Measurements from ENCODE around the gene OS9.

Gene OS9

DNA sequence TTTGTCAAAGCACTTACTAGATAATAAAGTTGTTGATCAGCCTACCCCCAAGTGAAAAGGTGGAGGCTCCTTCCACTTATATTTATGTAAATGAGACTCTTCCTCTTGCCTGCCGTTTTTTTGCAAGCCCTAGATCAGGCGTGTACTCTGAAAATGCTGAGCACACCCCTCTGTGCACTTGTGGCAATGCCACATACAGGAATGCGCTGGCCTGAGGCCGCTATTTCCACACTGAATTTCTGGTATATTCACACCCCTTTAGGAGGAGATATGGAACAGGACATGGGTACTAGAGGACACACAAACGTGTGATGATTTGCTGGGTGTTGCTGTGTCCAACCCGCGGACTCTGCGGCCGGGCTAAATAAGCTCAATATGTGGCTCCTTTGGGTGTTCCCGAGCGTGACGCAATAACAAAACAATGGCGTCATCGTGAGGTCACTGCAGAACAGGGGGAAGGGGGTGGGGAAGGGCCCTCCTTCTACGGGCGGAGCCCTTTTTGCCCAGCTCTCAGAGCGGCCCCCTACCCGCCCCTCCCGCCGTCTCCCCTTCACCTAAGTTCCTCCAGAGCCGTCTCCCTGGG, 50.4 kb downstream of the OS9 start:
- TF ChIP-seq ZNF274 (IDR thresholded peaks at IDR 0.05; ENCODE audit: low read depth, low read length) = no peak
- peak overlapping the region; percentile 74 for H3K4me3 ChIP-seq (ENCODE audit: low read length)

DNA sequence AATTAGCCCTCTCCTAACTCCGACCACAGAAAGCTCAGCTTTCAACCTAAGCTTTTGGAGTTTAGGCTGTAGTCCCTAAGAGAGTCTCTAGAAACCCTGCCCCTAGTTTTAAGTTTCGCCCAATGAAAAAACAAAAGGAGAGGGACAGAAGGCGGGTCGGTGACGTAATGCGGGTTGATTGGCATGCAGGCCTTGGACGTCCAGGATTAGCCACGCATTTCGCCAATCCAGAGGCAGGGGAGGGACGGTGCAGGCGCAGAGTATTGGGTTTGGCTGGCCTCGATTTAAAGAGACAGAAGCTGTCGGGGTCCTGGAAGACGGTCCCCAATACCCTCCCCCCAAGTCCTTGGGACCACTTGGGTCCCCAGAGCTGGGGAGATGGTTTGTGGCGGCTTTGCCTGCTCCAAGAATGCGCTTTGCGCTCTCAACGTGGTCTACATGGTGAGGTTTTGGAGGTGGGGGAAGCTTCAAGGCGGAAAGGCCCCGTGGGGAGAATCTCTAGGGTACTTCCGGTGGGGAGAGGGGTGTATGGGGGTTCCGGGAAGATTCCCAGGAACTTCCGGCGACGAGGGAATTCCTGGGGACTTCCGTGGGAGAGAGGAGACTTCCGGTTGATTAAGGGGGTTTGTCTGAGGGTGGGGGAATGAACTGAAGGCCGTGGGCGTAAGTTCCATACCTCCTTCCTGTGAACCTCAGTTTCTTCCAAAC, 51.0 kb downstream of the OS9 start, which contains the start of gene TSPAN31:
Gene TSPAN31, plus strand, starts transcription at position 263 of the 708 bp plus-strand sequence. Its CDS starts 116 bp downstream, at position 379.
- peak within 1 kb of the TSS; percentile 74 for H3K4me3 ChIP-seq (ENCODE audit: low read length)
- no peak for TF ChIP-seq ZNF274 (IDR thresholded peaks at IDR 0.05; ENCODE audit: low read depth, low read length)

DNA sequence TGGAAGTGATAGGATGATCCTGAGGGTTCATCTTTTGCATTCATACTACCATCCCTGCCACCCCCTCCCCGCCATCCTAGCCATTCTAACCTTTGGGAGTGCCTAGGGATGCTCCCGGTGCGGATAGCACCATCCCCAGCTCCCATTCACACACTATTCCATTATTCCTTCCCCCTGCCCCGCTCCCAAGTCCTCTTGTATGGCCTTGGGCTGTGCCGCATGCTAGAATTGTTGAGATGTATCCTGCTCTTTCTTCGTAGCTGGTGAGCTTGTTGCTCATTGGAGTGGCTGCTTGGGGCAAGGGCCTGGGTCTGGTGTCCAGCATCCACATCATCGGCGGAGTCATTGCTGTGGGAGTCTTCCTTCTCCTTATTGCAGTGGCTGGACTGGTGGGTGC, 51.6 kb downstream of the OS9 start:
- peak overlapping the region; percentile 74 for H3K4me3 ChIP-seq (ENCODE audit: low read length)
- no peak for TF ChIP-seq ZNF274 (IDR thresholded peaks at IDR 0.05; ENCODE audit: low read depth, low read length)

DNA sequence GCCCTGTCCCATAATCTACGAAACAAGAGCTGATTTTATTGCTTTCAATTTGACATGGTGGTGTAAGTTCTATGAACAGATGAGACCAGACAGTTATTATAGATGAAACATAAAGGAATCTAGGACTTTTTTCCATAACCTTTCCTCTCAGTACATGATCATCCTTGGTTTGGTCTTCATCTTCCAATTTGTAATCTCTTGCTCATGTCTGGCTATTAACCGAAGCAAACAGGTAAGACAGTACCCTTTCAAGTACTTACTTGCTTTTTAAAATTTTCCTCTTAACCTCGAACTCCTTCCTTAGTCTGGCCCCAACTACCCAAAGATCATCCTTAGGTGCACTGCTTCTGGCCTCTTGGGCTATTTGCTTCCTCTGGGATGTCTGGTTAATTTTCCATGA, 52.1 kb downstream of the OS9 start:
- TF ChIP-seq ZNF274 (IDR thresholded peaks at IDR 0.05; ENCODE audit: low read depth, low read length) = no peak
- peak overlapping the region; percentile 74; the same call in 1 of the 2 replicates for H3K4me3 ChIP-seq (ENCODE audit: low read length)

DNA sequence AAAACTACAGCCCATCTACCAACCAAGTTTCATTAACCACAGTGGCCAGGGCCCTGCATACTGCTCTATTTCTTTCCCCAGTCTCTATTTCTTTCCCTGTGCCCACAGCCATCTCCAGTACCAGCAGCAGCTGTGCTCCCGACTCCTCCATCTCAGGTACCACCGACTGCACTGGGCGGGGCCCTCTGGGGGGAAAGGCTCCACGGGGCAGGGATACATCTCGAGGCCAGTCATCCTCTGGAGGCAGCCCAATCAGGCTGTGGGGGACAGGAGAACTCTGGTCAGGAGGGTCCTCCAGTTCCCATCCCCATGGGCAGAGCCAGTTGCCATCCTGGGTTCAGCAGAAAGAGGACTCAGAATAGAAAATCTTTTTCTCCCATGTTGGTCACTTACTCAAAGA, 55.1 kb downstream of the OS9 start:
- no peak overlapping the region for H3K4me3 ChIP-seq (ENCODE audit: low read length)
- no peak for TF ChIP-seq ZNF274 (IDR thresholded peaks at IDR 0.05; ENCODE audit: low read depth, low read length)

DNA sequence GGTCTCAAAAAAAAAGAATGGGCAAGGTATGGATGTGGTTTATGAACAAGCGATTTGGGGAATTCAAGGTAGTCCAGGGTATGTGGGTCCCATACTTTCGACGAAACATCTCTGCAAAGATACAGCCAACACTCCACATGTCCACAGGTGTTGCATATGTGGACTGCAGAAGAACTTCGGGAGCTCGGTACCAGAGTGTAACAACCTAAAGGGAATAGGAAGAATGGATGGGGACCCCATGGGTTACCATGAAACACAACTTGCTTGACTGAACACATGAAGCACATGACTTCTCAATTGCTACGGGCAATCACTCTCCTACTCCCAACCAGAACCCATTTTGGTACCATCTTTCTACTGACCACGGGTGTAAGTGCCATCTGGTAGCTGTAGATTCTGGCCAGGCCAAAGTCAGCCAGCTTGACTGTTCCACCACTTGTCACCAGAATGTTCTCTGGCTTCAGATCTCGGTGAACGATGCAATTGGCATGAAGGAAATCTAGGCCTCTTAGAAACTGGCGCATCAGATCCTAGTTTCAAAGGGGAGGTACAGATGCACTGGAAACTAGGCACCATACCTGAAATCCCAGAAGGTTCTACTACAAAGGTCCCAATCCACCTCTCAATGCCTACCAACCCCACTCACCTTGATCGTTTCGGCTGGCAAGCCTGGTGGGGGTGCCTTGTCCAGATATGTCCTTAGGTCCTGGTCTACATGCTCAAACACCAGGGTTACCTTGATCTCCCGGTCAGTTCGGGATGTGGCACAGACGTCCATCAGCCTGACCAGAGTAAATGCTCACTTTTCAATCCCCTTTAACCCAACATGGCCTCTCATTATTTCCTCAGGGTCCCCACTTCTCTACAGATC, 56.9 kb downstream of the OS9 start:
- no peak for TF ChIP-seq ZNF274 (IDR thresholded peaks at IDR 0.05; ENCODE audit: low read depth, low read length)
- peak overlapping the region; percentile 86 for H3K4me3 ChIP-seq (ENCODE audit: low read length)

DNA sequence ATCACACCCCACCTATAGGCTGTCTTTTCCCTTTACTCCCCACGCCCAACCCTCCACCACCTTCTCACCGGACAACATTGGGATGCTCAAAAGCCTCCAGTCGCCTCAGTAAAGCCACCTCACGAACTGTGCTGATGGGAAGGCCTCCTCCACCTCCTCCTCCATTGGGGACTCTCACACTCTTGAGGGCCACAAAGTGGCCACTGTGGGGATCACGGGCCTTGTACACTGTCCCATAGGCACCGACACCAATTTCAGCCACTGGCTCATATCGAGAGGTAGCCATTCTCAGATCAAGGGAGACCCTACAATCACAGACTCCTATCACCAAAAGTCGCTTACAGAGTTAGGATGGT, 57.5 kb downstream of the OS9 start:
- no peak for TF ChIP-seq ZNF274 (IDR thresholded peaks at IDR 0.05; ENCODE audit: low read depth, low read length)
- peak overlapping the region; percentile 86 for H3K4me3 ChIP-seq (ENCODE audit: low read length)

DNA sequence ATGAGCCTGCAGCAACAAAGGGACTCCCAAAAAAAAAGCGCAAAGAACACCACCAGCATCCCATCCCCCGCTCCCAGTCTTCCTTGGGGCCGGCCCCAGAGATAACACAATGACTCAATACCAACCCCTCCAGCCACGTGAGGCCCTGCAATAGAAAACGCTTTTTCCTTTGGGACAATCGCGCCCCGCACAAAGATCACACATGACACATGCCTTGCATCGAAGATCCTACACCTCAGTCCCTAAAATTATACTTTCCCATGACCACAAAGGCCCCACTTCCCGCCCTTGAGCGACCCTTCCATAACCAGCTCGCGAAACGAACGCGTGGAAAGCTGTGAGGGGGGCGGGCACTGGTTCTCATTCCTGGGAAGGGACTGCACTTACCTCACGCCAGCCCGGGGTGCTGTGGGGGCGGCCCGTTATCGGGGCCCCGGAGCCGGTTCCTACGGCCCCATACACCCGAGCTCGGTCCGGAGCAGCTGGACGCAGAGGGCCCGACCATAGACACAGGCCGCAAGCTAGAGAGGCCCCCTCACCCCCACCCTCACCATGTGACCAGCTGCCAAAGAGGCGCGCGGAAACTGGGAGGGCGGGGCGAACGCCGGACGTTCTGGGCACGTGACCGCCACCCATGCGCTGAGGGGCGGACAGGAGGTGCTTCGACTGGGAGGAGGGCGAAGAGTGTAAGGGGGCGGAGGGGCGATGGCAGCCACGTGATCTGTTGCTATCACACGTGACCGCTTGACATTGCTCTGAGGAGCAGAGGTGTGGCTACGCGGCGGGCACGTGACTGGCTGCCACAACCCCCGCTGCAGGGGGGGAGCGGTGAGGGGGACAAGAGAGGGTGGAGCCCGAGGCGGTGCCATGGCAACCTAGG, 58.1 kb downstream of the OS9 start, which contains the start of gene CDK4:
Gene CDK4, minus strand, starts transcription at position 523 of the 880 bp plus-strand sequence. CDS start 593 bp downstream, outside the sequence.
- peak within 1 kb of the TSS; percentile 86 for H3K4me3 ChIP-seq (ENCODE audit: low read length)
- TF ChIP-seq ZNF274 (IDR thresholded peaks at IDR 0.05; ENCODE audit: low read depth, low read length) = no peak

DNA sequence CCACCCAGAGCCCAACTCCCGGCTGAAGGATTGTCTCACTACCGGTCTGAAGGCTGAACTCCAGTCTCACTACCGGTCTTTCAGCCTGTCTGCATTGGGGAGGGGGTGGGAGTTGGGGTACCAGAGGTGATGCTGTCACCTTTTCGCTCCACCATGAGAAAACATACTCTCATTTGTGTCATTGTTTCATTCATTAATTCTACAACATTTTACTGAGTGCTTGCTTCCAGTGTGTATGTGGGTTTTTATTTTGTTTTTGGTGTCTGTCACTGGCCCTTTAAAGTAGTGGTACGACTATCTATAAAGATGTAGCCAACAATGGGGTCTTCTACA, 58.7 kb downstream of the OS9 start:
- H3K4me3 ChIP-seq (ENCODE audit: low read length) = no peak overlapping the region; the same call in 1 of the 2 replicates
- no peak for TF ChIP-seq ZNF274 (IDR thresholded peaks at IDR 0.05; ENCODE audit: low read depth, low read length)

DNA sequence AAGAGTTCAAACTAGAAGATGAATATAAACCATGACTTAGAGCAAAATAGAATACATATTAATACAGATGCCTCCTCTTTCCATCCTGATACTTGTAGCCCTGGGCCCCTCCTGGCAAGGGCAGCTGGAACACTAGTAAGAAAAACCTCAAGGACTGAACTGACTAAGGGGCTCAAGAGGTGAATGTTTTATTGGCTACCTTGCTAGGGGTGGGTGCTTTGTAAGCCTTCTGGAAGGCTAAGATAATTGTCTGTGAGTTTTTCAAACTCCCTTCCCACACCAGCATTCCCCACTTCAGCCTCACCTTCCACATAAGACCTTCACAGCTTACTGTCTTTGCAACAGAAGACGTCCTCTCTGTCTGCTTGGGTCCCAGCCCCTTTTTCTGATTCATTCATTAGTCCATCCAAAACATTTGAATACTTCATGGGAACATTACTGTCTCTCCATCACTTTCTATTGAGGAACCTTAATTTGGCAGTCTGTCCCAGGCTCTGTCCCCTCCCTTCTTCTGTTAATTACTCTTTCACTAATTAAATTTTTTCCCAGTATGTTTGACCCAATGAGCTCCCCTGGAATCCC, 59.9 kb downstream of the OS9 start:
- H3K4me3 ChIP-seq (ENCODE audit: low read length) = no peak overlapping the region
- TF ChIP-seq ZNF274 (IDR thresholded peaks at IDR 0.05; ENCODE audit: low read depth, low read length) = no peak

DNA sequence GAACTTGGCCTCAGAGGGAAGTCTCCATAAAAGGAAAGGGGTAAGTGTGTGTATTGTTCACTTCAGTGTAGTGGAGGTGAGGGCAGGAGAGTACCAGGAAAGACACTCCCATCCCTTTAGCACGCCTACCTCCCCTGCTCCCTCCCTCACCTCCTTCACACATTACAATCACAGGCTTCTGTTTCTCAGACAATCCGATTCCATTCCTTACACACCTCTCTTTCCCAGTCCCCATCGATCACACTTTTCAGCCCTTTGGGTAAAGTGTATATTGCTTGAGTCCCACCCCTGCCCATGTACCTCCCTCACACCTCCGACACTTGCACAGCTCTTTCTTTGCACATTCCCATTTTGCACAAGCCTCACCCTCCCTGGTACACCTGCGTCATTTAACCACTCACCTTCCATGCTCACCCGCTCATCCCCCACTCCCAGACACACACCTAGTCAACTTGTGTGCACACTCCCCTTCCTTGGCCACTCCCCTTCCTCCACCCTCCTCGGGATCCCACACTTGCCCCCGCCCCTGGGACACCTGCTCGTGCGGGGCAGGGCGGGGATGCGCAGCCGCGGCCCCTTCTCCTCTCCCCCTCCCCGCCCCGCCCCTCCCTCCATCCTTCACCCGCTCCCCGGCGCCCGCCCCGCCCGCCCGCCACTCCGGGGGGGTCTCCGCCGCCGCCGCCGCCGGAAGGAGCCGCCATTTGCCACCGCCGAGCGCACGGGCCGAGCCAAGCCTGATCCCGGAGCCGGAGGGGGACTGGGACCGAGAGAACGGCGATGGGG, 60.7 kb downstream of the OS9 start, which contains the start of gene MARCHF9:
Gene MARCHF9, plus strand, starts transcription at position 693 of the 783 bp plus-strand sequence. CDS start 426 bp downstream, outside the sequence.
- peak within 1 kb of the TSS; percentile 86 for H3K4me3 ChIP-seq (ENCODE audit: low read length)
- TF ChIP-seq ZNF274 (IDR thresholded peaks at IDR 0.05; ENCODE audit: low read depth, low read length) = no peak

DNA sequence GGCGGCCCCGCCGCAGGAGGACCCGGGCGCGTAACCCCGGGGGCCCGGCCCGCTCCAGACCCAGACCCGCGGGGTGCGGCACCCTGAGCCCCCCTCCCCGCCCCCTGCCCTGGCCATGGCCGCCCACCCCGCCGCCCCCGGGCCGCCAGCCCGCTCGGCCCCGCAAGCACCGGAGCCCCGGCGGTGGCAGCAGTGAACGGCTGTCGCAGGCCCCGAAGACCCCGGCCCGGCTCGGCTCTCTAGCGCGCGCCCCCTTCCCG, 61.2 kb downstream of the OS9 start:
- H3K4me3 ChIP-seq (ENCODE audit: low read length) = peak overlapping the region; percentile 86
- TF ChIP-seq ZNF274 (IDR thresholded peaks at IDR 0.05; ENCODE audit: low read depth, low read length) = no peak

Data from GM08714 (cell line).